Fibroblast of skin of abdomen (primary cell): ENCODE data around the gene CPNE8. TPM values are rescaled to one million over a fixed set of nuclear protein-coding genes. Genes with fewer than 3 reads are reported as not detected.
A peak's percentile ranks its signal among the peaks of the same experiment; 100 is the strongest.

ENCODE experiments used
- DNase-seq: peaks from one replicate; pipeline ENCODE4 v3.0.0-alpha.2; 2013
- polyA plus RNA-seq, 2 experiments: library from polyadenylated mRNA; unstranded; fragments of 120-200 nt; gene quantifications; one replicate each; pipeline ENCODE4 v1.2.1, GENCODE V29; 2013; ENCODE audit not compliant: insufficient read length in 2 of 2

CPNE8 gene
- polyA plus RNA-seq (2013, experiment 1 of 2; ENCODE audit: insufficient read length): 0.41 TPM
- polyA plus RNA-seq (2013, experiment 2 of 2; ENCODE audit: insufficient read length): 0.37 TPM

- DNase-seq: peak; percentile 3
Observed at GRCh38 chr12:38905480-38906351, at the start of gene CPNE8. TSS of gene CPNE8 (minus strand) at chr12:38905591. CDS start at chr12:38905534, 57 bp downstream.

GRCh38 chr12:38954238-38954873 is 49.0 kb upstream of the CPNE8 start:
- DNase-seq: no peak

GRCh38 chr12:38949363-38949762 is 44.0 kb upstream of the CPNE8 start:
- no peak for DNase-seq

GRCh38 chr12:38934686-38935085 is 29.3 kb upstream of the CPNE8 start:
- no peak for DNase-seq

- DNase-seq: no peak
Observed at GRCh38 chr12:38934078-38934584, 28.7 kb upstream of the CPNE8 start.

- DNase-seq: no peak
Observed at GRCh38 chr12:38932320-38932719, 26.9 kb upstream of the CPNE8 start.

- no peak for DNase-seq
Observed at GRCh38 chr12:38931461-38931860, 26.1 kb upstream of the CPNE8 start.

GRCh38 chr12:38930990-38931389 is 25.6 kb upstream of the CPNE8 start:
- no peak for DNase-seq

GRCh38 chr12:38926501-38926900 is 21.1 kb upstream of the CPNE8 start:
- DNase-seq: no peak

- DNase-seq: peak; percentile 4
Observed at GRCh38 chr12:38921025-38921677, 15.8 kb upstream of the CPNE8 start.

- no peak for DNase-seq
Observed at GRCh38 chr12:38919191-38919590, 13.8 kb upstream of the CPNE8 start.

GRCh38 chr12:38915429-38916182 is 10.2 kb upstream of the CPNE8 start:
- DNase-seq: no peak

GRCh38 chr12:38912116-38912515 is 6.7 kb upstream of the CPNE8 start:
- no peak for DNase-seq

- no peak for DNase-seq
Observed at GRCh38 chr12:38911611-38912010, 6.2 kb upstream of the CPNE8 start.

- DNase-seq: no peak
Observed at GRCh38 chr12:38907201-38907923, 2.0 kb upstream of the CPNE8 start.

GRCh38 chr12:38906482-38907200 is 1.2 kb upstream of the CPNE8 start:
- peak; percentile 56 for DNase-seq

GRCh38 chr12:38904537-38905479 is 583 bp downstream of the CPNE8 start:
- peak; percentile 5 for DNase-seq

GRCh38 chr12:38903596-38903995 is 1.8 kb downstream of the CPNE8 start:
- no peak for DNase-seq

- no peak for DNase-seq
Observed at GRCh38 chr12:38898001-38898684, 7.2 kb downstream of the CPNE8 start.
